Panc1 (cell line): Measurements from ENCODE around the gene PHLPP1. TPM values are rescaled to one million over a fixed set of nuclear protein-coding genes. Genes with fewer than 3 reads are reported as not detected.

ENCODE experiments used
- ATAC-seq: fragments of 200-7000 bp; cut with Tn5 transposase; 2 replicates; pipeline ENCODE4 v1.9.1; 2020; ENCODE audit warnings: mild to moderate bottlenecking, moderate library complexity
- BruUV-seq: library from RNA; stranded (reverse); fragments of 400-500 nt; replicated peaks from 2 replicates; lab custom pipeline; 2021; lab: Mats Ljungman, UMichigan
- CTCF ChIA-PET: fragments of 300-600 bp; sonication (Branson Sonifier 250); formaldehyde crosslinking; loops from one replicate; lab custom pipeline; 2022; ENCODE audit warnings: antibody characterized with exemption; lab: Charles Lee
- POLR2A ChIA-PET: fragments of 300-600 bp; sonication (Branson Sonifier 250); formaldehyde crosslinking; loops from one replicate; lab custom pipeline; 2022; ENCODE audit warnings: antibody characterized with exemption; lab: Charles Lee
- DNase-seq: peaks from one replicate; pipeline ENCODE4 v3.0.0-alpha.2; 2010; ENCODE audit warnings: low read depth, low spot score
- H3K27ac ChIP-seq: 2 replicates; pipeline ENCODE4 v1.5.1; 2011; ENCODE audit warnings: mild to moderate bottlenecking, low read length, inconsistent platforms
- H3K27me3 ChIP-seq: fragments of 200-500 bp; sonication (Bioruptor generic); 2 replicates; pipeline ENCODE4 v1.6.0; 2014; ENCODE audit warnings: low read length, inconsistent platforms; ENCODE audit not compliant: control insufficient read depth, insufficient read depth
- H3K36me3 ChIP-seq: fragments of 200-500 bp; sonication (Bioruptor generic); 2 replicates; pipeline ENCODE4 v1.5.1; 2014; ENCODE audit warnings: inconsistent platforms, mild to moderate bottlenecking, low read length, moderate library complexity; ENCODE audit not compliant: control insufficient read depth, insufficient read depth
- H3K4me1 ChIP-seq: 2 replicates; pipeline ENCODE4 v1.5.1; 2011; ENCODE audit warnings: inconsistent platforms, mild to moderate bottlenecking, low read length, moderate library complexity; ENCODE audit not compliant: control insufficient read depth, insufficient read depth
- H3K4me3 ChIP-seq, 2 experiments: 2 replicates each; pipeline ENCODE4 v1.5.1; 2011 to 2012; ENCODE audit warnings: low read depth in 2 of 2, low read length in 2 of 2, mild to moderate bottlenecking in 2 of 2, inconsistent platforms in 1 of 2, moderate library complexity in 1 of 2
- H3K9me3 ChIP-seq: fragments of 200-500 bp; sonication (Bioruptor generic); 2 replicates; pipeline ENCODE4 v1.5.1; 2014; ENCODE audit warnings: low read depth, mild to moderate bottlenecking, inconsistent platforms, low read length, moderate library complexity; ENCODE audit not compliant: control insufficient read depth, insufficient read depth
- CTCF ChIP-seq: fragments of 450-650 bp; IDR thresholded peaks from 2 replicates; pipeline ENCODE4 v1.5.1; 2017; ENCODE audit warnings: mild to moderate bottlenecking
- POLR2AphosphoS5 ChIP-seq: IDR thresholded peaks from 2 replicates; pipeline ENCODE4 v1.6.1; 2012; ENCODE audit warnings: mild to moderate bottlenecking, low read depth, low read length, moderate library complexity
- REST ChIP-seq, 2 experiments: IDR thresholded peaks; 2 replicates each; pipeline ENCODE4 v1.6.1; 2011 to 2012; ENCODE audit warnings: low read depth in 2 of 2, control low read depth in 1 of 2, low read length in 1 of 2, mild to moderate bottlenecking in 1 of 2, moderate library complexity in 1 of 2; ENCODE audit not compliant: insufficient read depth in 1 of 2
- SIN3A ChIP-seq: IDR thresholded peaks from 2 replicates; pipeline ENCODE4 v1.6.1; 2012; ENCODE audit warnings: low read depth, mild to moderate bottlenecking, low read length, moderate library complexity, borderline replicate concordance; ENCODE audit not compliant: insufficient read depth
- TCF7L2 ChIP-seq: IDR thresholded peaks from 2 replicates; pipeline ENCODE4 v1.6.1; 2011; ENCODE audit warnings: mild to moderate bottlenecking, low read depth, low read length, inconsistent platforms
- in situ Hi-C: cut with HindIII; loops from 2 replicates; pipeline ENCODE4 v1.10.0; 2016; ENCODE audit warnings: low sequenced_read_pairs, low pct_unique_long_range_greater_than_20kb
- intact Hi-C: fragments of 100-400 bp; cut with micrococcal nuclease; formaldehyde crosslinking; loops from one replicate; pipeline ENCODE4 v1.10.0; 2022; ENCODE audit not compliant: unreplicated experiment
- total RNA-seq: library from RNA; stranded (reverse); gene quantifications from one replicate; pipeline ENCODE4 v1.2.1, GENCODE V29; 2021; ENCODE audit not compliant: unreplicated experiment

The PHLPP1 gene
- total RNA-seq, 1 experiment from 2014 or later, result 6.3 TPM

DNA sequence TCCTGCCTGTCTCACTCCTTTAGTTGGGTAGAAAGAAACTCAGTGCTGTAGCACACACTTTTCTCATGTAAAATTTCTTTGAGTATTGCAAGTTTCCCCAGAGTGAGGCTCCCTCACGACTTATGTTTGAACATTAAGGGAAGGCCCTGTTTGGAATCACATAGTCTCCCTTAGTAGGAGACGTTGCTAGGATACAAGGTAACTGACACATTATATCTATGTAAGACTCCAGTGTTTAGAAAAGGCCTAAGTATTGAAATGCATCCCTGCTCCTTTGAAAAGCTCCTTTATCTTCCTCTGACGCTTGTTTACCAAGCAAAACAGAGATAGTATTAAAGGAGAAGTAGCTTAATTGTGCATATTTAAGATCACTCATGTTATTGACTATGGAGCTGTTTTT, 248.2 kb downstream of the PHLPP1 start:
- H3K9me3 ChIP-seq, result no peaks in the 10 kb centered on the region
- BruUV-seq, result no TSS peak
- TF ChIP-seq POLR2AphosphoS5 (no peak), TCF7L2 (no peak), SIN3A (no peak), CTCF (no peak), REST (IDR thresholded peaks at IDR 0.05; ENCODE audit: insufficient read depth in 1 of 2, low read depth in 2 of 2, low read length in 1 of 2) (no peak)
- no peaks in the 10 kb centered on the region for H3K4me1 ChIP-seq
- CTCF ChIA-PET, result no interaction called here
- DNase-seq (no peak), ATAC-seq (no peak)
- POLR2A ChIA-PET, result no interaction called here
- H3K36me3 ChIP-seq, result no peaks in the 10 kb centered on the region; the same call in 1 of the 2 replicates
- no peak overlapping the region for H3K4me3 ChIP-seq
- in situ Hi-C loops (no loop called here), intact Hi-C loops (no loop called here)
- no peaks in the 10 kb centered on the region for H3K27me3 ChIP-seq
- no peak overlapping the region for H3K27ac ChIP-seq

- H3K4me3 ChIP-seq, result no peak overlapping the region
- intact Hi-C loops (no loop called here), in situ Hi-C loops (no loop called here)
- no peaks in the 10 kb centered on the region for H3K9me3 ChIP-seq
- CTCF ChIA-PET, result no interaction called here
- DNase-seq (no peak), ATAC-seq (no peak)
- H3K27me3 ChIP-seq, result no peaks in the 10 kb centered on the region
- no peaks in the 10 kb centered on the region; the same call in 1 of the 2 replicates for H3K36me3 ChIP-seq
- H3K27ac ChIP-seq, result no peak overlapping the region
- POLR2A ChIA-PET, result no interaction called here
- no peaks in the 10 kb centered on the region for H3K4me1 ChIP-seq
- TF ChIP-seq CTCF (no peak), SIN3A (no peak), REST (IDR thresholded peaks at IDR 0.05; ENCODE audit: insufficient read depth in 1 of 2, low read depth in 2 of 2, low read length in 1 of 2) (no peak), POLR2AphosphoS5 (no peak), TCF7L2 (no peak)
- no TSS peak for BruUV-seq
These were observed 249.1 kb downstream of the PHLPP1 start for GRCh38 chr18:62964432-62964831.
